IMR-90 (cell line): ENCODE results near the gene IL10. TPM values are rescaled to one million over a fixed set of nuclear protein-coding genes. Genes with fewer than 3 reads are reported as not detected.

Experiments used
- ATAC-seq: fragments of 200-7000 bp; cut with Tn5 transposase; 2 replicates; pipeline ENCODE4 v1.9.1; 2020; ENCODE audit warnings: low read depth, mild to moderate bottlenecking, moderate library complexity
- BruUV-seq: library from RNA; stranded (reverse); fragments of 400-500 nt; replicated peaks from 2 replicates; lab custom pipeline; 2021; lab: Mats Ljungman, UMichigan
- CTCF ChIA-PET: fragments of 300-600 bp; formaldehyde crosslinking; extraction: SDS; loops from one replicate; lab custom pipeline; 2021; ENCODE audit warnings: antibody characterized with exemption; lab: Yijun Ruan, JAX
- POLR2A ChIA-PET: fragments of 300-600 bp; sonication (Branson Sonifier 250); formaldehyde crosslinking; loops from one replicate; lab custom pipeline; 2022; ENCODE audit warnings: antibody characterized with exemption; ENCODE audit not compliant: unreplicated experiment; lab: Charles Lee
- DNase-seq: peaks from one replicate; pipeline ENCODE4 v3.0.0; 2013
- H2AFZ ChIP-seq: replicated peaks from 2 replicates; pipeline ENCODE3; 2013; ENCODE audit warnings: low read length, mild to moderate bottlenecking; ENCODE audit not compliant: poor library complexity
- H2AK5ac ChIP-seq: 2 replicates; pipeline ENCODE4 v1.6.1; 2013; ENCODE audit warnings: low read depth, low read length, inconsistent platforms
- H2AK9ac ChIP-seq: replicated peaks from 2 replicates; pipeline ENCODE3; 2013; ENCODE audit warnings: mild to moderate bottlenecking, low read depth, low read length, moderate library complexity; ENCODE audit not compliant: poor library complexity
- H2BK120ac ChIP-seq: 2 replicates; pipeline ENCODE4 v1.6.1; 2013; ENCODE audit warnings: low read depth, low read length, inconsistent platforms
- H2BK15ac ChIP-seq: 3 replicates; pipeline ENCODE4 v1.6.1; 2013; ENCODE audit warnings: low read depth, low read length, inconsistent platforms
- H2BK20ac ChIP-seq: 2 replicates; pipeline ENCODE4 v1.6.1; 2013; ENCODE audit warnings: low read depth, mild to moderate bottlenecking, inconsistent platforms, low read length, moderate library complexity
- H2BK5ac ChIP-seq: 2 replicates; pipeline ENCODE4 v1.6.1; 2013; ENCODE audit warnings: mild to moderate bottlenecking, low read depth, low read length, inconsistent platforms; ENCODE audit not compliant: poor library complexity, severe bottlenecking
- H3K14ac ChIP-seq: replicated peaks from 2 replicates; pipeline ENCODE4 v1.6.1; 2013; ENCODE audit warnings: low read depth, low read length, inconsistent platforms
- H3K18ac ChIP-seq: 2 replicates; pipeline ENCODE4 v1.6.1; 2013; ENCODE audit warnings: low read depth, low read length, control low read depth
- H3K23ac ChIP-seq: 2 replicates; pipeline ENCODE4 v1.6.1; 2013; ENCODE audit warnings: low read depth, low read length, inconsistent platforms
- H3K27ac ChIP-seq: 2 replicates; pipeline ENCODE4 v1.5.1; 2013; ENCODE audit warnings: mild to moderate bottlenecking, control low read depth, low read length; ENCODE audit not compliant: insufficient read depth
- H3K27me3 ChIP-seq: 2 replicates; pipeline ENCODE4 v1.6.1; 2013; ENCODE audit warnings: low read length; ENCODE audit not compliant: control insufficient read depth, insufficient read depth
- H3K36me3 ChIP-seq: 2 replicates; pipeline ENCODE4 v1.6.1; 2013; ENCODE audit warnings: low read length, mixed read lengths; ENCODE audit not compliant: control insufficient read depth, insufficient read depth
- H3K4ac ChIP-seq: 2 replicates; pipeline ENCODE4 v1.6.1; 2013; ENCODE audit warnings: low read depth, low read length, inconsistent platforms
- H3K4me1 ChIP-seq: 2 replicates; pipeline ENCODE4 v1.6.1; 2013; ENCODE audit warnings: low read length, mixed read lengths; ENCODE audit not compliant: control insufficient read depth, insufficient read depth
- H3K4me2 ChIP-seq: 2 replicates; pipeline ENCODE4 v1.6.1; 2013; ENCODE audit warnings: low read depth, mild to moderate bottlenecking, control low read depth, low read length, moderate library complexity
- H3K4me3 ChIP-seq: 2 replicates; pipeline ENCODE4 v1.5.1; 2013; ENCODE audit warnings: low read depth, mild to moderate bottlenecking, control low read depth, low read length, moderate library complexity; ENCODE audit not compliant: insufficient read depth
- H3K56ac ChIP-seq: 2 replicates; pipeline ENCODE4 v1.6.1; 2013; ENCODE audit warnings: low read length, inconsistent platforms; ENCODE audit not compliant: insufficient read depth; ENCODE audit errors: extremely low read depth
- H3K79me1 ChIP-seq, 2 experiments: 2 replicates each; pipeline ENCODE4 v1.6.1; 2013; ENCODE audit warnings: low read length in 2 of 2, inconsistent platforms in 1 of 2, low read depth in 1 of 2
- H3K9ac ChIP-seq: 2 replicates; pipeline ENCODE4 v1.6.1; 2013; ENCODE audit warnings: low read depth, low read length, control low read depth
- H3K9me1 ChIP-seq: 2 replicates; pipeline ENCODE4 v1.6.1; 2013; ENCODE audit warnings: low read length, inconsistent platforms; ENCODE audit not compliant: insufficient read depth
- H3K9me3 ChIP-seq: 2 replicates; pipeline ENCODE4 v1.6.1; 2013; ENCODE audit warnings: low read length; ENCODE audit not compliant: control insufficient read depth, insufficient read depth
- H4K20me1 ChIP-seq: 2 replicates; pipeline ENCODE4 v1.6.1; 2013; ENCODE audit warnings: low read length, inconsistent platforms; ENCODE audit not compliant: insufficient read depth
- H4K5ac ChIP-seq: 2 replicates; pipeline ENCODE4 v1.6.1; 2013; ENCODE audit warnings: mild to moderate bottlenecking, low read depth, low read length, control low read depth
- H4K8ac ChIP-seq, 2 experiments: 2 replicates each; pipeline ENCODE4 v1.6.1; 2013; ENCODE audit warnings: low read depth in 2 of 2, low read length in 2 of 2, control low read depth in 1 of 2, inconsistent platforms in 1 of 2
- H4K91ac ChIP-seq: 2 replicates; pipeline ENCODE4 v1.6.1; 2013; ENCODE audit warnings: low read depth, low read length, inconsistent platforms; ENCODE audit not compliant: insufficient read depth
- BHLHE40 ChIP-seq: fragments of 150-350 bp; IDR thresholded peaks from 2 replicates; pipeline ENCODE4 v1.6.1; 2016; ENCODE audit warnings: mild to moderate bottlenecking, low read depth, low read length
- CEBPB ChIP-seq: IDR thresholded peaks from 2 replicates; pipeline ENCODE4 v1.6.1; 2012; ENCODE audit warnings: low read depth, low read length, improper control_type of control experiment
- CHD1 ChIP-seq: IDR thresholded peaks from 2 replicates; pipeline ENCODE4 v1.6.1; 2012; ENCODE audit warnings: low read depth, low read length, improper control_type of control experiment
- ELK1 ChIP-seq: fragments of 150-350 bp; IDR thresholded peaks from 2 replicates; pipeline ENCODE4 v1.6.1; 2016; ENCODE audit warnings: low read depth, mild to moderate bottlenecking, low read length, moderate library complexity, borderline replicate concordance
- FOS ChIP-seq: fragments of 150-350 bp; IDR thresholded peaks from 2 replicates; pipeline ENCODE4 v1.6.1; 2016; ENCODE audit warnings: low read depth, low read length
- MAFK ChIP-seq: IDR thresholded peaks from 2 replicates; pipeline ENCODE4 v1.6.1; 2012; ENCODE audit warnings: low read depth, low read length, improper control_type of control experiment
- MAZ ChIP-seq: IDR thresholded peaks from 2 replicates; pipeline ENCODE4 v1.6.1; 2012; ENCODE audit warnings: low read depth, mild to moderate bottlenecking, low read length, improper control_type of control experiment, moderate library complexity, borderline replicate concordance
- MXI1 ChIP-seq: IDR thresholded peaks from 2 replicates; pipeline ENCODE4 v1.6.1; 2012; ENCODE audit warnings: low read depth, mild to moderate bottlenecking, low read length, moderate library complexity, borderline replicate concordance
- NFE2L2 ChIP-seq: fragments of 150-350 bp; IDR thresholded peaks from 2 replicates; pipeline ENCODE4 v1.6.1; 2016; ENCODE audit warnings: low read depth, mild to moderate bottlenecking, low read length
- POLR2A ChIP-seq: IDR thresholded peaks from 2 replicates; pipeline ENCODE4 v1.6.1; 2012; ENCODE audit warnings: mild to moderate bottlenecking, low read depth, low read length
- RAD21 ChIP-seq: IDR thresholded peaks from 2 replicates; pipeline ENCODE4 v1.6.1; 2012; ENCODE audit warnings: low read length, improper control_type of control experiment
- RCOR1 ChIP-seq: IDR thresholded peaks from 2 replicates; pipeline ENCODE4 v1.6.1; 2012; ENCODE audit warnings: mild to moderate bottlenecking, low read length, improper control_type of control experiment; ENCODE audit not compliant: insufficient replicate concordance
- RFX5 ChIP-seq: IDR thresholded peaks from 2 replicates; pipeline ENCODE4 v1.8.0; 2012; ENCODE audit warnings: low read depth, mild to moderate bottlenecking, low read length, moderate library complexity
- SMC3 ChIP-seq: fragments of 150-350 bp; IDR thresholded peaks from 2 replicates; pipeline ENCODE4 v1.6.1; 2016; ENCODE audit warnings: low read depth, mild to moderate bottlenecking, antibody characterized with exemption, low read length, moderate library complexity
- USF2 ChIP-seq: fragments of 150-350 bp; IDR thresholded peaks from 2 replicates; pipeline ENCODE4 v1.6.1; 2017; ENCODE audit warnings: mild to moderate bottlenecking, antibody characterized with exemption, low read length, low read depth
- WGBS, 2 experiments: methylation state at CpG; one replicate each; pipeline versions ENCODE4 v1.1.5 to v1.1.7; 2013; ENCODE audit warnings: missing lambda C conversion rate in 2 of 2; ENCODE audit not compliant: insufficient read length in 1 of 2; ENCODE audit errors: extremely low coverage in 2 of 2; 5-methylcytosine and 5-hydroxymethylcytosine counted together
- dilution Hi-C: fragments of 300-500 bp; cut with HindIII; formaldehyde crosslinking; loops from one replicate; pipeline ENCODE4 v1.14.3; 2018; ENCODE audit warnings: low sequenced_read_pairs; ENCODE audit not compliant: unreplicated experiment
- in situ Hi-C: fragments of 300-500 bp; cut with MboI; formaldehyde crosslinking; loops from 3 replicates; pipeline ENCODE4 v1.14.3; 2019; ENCODE audit warnings: low sequenced_read_pairs, inconsistent platforms, mixed read lengths
- intact Hi-C: fragments of 100-400 bp; cut with micrococcal nuclease; formaldehyde crosslinking; loops from 2 replicates; pipeline ENCODE4 v1.10.0; 2022
- polyA plus RNA-seq, 3 experiments: library from polyadenylated mRNA; depleted of rRNA; stranded (reverse); fragments of >200 nt; gene quantifications; 2 replicates each; pipeline ENCODE4 v1.2.3, GENCODE V29; 2012; ENCODE audit warnings: low replicate concordance in 1 of 3
- total RNA-seq: library from RNA; depleted of rRNA; stranded (reverse); fragments of >200 nt; gene quantifications from 2 replicates; pipeline ENCODE4 v1.2.3, GENCODE V29; 2012

The IL10 gene
- total and polyA plus RNA-seq, 2 of the 4 experiments (the other 2 are of a cell fraction) = not detected

GRCh38 chr1:206805357-206805756 is 33.1 kb upstream of the IL10 start:
- no peak overlapping the region for H3K14ac ChIP-seq
- ChIA-PET CTCF (no interaction called here), POLR2A (no interaction called here)
- H2BK120ac ChIP-seq = no peak overlapping the region
- H3K4me1 ChIP-seq = no peaks in the 10 kb centered on the region
- dilution Hi-C loops (no loop called here), in situ Hi-C loops (loop anchor here (5.0 kb wide), 2 partner anchors 68 to 107 kb away; no protein-coding TSS in a partner anchor), intact Hi-C loops (no loop called here)
- H4K91ac ChIP-seq = no peak overlapping the region
- no peak overlapping the region for H2AK5ac ChIP-seq
- no peak overlapping the region for H3K27ac ChIP-seq
- H3K36me3 ChIP-seq = no peaks in the 10 kb centered on the region
- no peak overlapping the region for H3K4me2 ChIP-seq
- H4K5ac ChIP-seq = no peak overlapping the region
- H2BK5ac ChIP-seq = no peak overlapping the region
- H2BK15ac ChIP-seq = no peak overlapping the region
- peaks cover 5% of the 10 kb centered on the region; the same call in 1 of the 2 replicates for H3K27me3 ChIP-seq
- H4K8ac ChIP-seq = no peak overlapping the region
- H3K9ac ChIP-seq = no peak overlapping the region
- H3K23ac ChIP-seq = no peak overlapping the region
- H3K79me1 ChIP-seq = no peaks in the 10 kb centered on the region
- H4K20me1 ChIP-seq = no peaks in the 10 kb centered on the region
- WGBS, 2 experiments = no CpG with 5 or more reads among the region's 1 CpG
- no peaks in the 10 kb centered on the region for H3K9me3 ChIP-seq
- no peak overlapping the region for H2AFZ ChIP-seq
- TF ChIP-seq CEBPB (no peak), FOS (no peak), BHLHE40 (no peak), ELK1 (no peak), USF2 (no peak), MAFK (no peak), SMC3 (no peak), MXI1 (no peak), MAZ (no peak), CHD1 (no peak), POLR2A (no peak), RCOR1 (no peak), RFX5 (no peak), RAD21 (no peak), NFE2L2 (no peak)
- no peak overlapping the region for H3K4me3 ChIP-seq
- H3K4ac ChIP-seq = no peak overlapping the region
- ATAC-seq (no peak), DNase-seq (no peak)
- no peak overlapping the region for H3K56ac ChIP-seq
- H2AK9ac ChIP-seq = no peak overlapping the region
- H2BK20ac ChIP-seq = no peak overlapping the region
- no peaks in the 10 kb centered on the region for H3K9me1 ChIP-seq
- BruUV-seq = no TSS peak
- no peak overlapping the region for H3K18ac ChIP-seq
